Measurements from ENCODE around the gene ID3. TPM values are rescaled to one million over a fixed set of nuclear protein-coding genes. Genes with fewer than 3 reads are reported as not detected.

The ID3 gene
- total RNA-seq, 1 donor from 2014 or later = 420 TPM

DNA sequence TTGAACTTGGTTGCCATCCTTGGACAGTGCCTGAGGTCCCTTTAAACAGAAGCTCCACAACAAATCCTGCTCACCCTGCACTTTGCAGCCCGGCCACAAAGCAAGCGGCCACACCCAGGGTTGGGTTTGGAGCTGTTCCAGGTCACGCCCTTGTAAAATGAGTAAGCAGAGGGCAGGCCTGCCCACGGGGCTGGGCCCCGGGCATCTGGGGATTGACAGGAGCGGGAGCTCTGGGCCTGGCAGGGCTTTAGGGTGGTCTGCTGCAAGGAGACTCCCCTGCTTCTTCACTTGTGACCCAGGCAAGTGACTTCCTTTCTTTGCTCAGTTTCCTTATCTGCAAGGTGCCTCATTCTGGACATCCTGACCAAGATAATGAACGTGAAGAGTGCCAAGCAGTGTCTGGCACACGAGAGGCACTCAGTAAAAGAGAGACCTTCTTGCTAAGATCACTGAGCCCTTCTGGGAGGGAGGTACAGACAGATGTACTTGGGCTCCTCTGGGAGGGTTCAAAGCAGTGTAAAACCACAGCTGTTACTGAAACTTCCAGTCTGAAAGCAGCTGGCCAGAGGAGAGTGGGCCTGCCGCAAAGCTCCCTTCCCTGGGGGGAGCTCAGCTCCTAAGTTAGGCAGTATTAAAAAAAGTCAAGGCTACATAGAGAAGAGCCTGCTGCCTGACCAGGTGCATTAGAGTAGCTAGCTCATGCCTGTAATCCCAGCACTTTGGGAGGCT, 30.9 kb downstream of the ID3 start:
- Mint-ChIP-seq H3K4me3 (ENCODE audit: low read depth) (peak overlapping the region; percentile 31), H3K27me3 (peaks cover 11% of the 10 kb centered on the region), H3K4me1 (ENCODE audit: low read depth) (peaks cover 10% of the 10 kb centered on the region), H3K27ac (no peak overlapping the region), H3K9me3 (ENCODE audit: low read depth) (no peaks in the 10 kb centered on the region), H3K36me3 (ENCODE audit: insufficient read depth) (no peaks in the 10 kb centered on the region)
- TF ChIP-seq, protein P1, sequence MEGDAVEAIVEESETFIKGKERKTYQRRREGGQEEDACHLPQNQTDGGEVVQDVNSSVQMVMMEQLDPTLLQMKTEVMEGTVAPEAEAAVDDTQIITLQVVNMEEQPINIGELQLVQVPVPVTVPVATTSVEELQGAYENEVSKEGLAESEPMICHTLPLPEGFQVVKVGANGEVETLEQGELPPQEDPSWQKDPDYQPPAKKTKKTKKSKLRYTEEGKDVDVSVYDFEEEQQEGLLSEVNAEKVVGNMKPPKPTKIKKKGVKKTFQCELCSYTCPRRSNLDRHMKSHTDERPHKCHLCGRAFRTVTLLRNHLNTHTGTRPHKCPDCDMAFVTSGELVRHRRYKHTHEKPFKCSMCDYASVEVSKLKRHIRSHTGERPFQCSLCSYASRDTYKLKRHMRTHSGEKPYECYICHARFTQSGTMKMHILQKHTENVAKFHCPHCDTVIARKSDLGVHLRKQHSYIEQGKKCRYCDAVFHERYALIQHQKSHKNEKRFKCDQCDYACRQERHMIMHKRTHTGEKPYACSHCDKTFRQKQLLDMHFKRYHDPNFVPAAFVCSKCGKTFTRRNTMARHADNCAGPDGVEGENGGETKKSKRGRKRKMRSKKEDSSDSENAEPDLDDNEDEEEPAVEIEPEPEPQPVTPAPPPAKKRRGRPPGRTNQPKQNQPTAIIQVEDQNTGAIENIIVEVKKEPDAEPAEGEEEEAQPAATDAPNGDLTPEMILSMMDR (IDR thresholded peaks at IDR 0.05; ENCODE audit: unreplicated experiment) = no peak
- no peak for DNase-seq (ENCODE audit: low spot score, unreplicated experiment)

DNA sequence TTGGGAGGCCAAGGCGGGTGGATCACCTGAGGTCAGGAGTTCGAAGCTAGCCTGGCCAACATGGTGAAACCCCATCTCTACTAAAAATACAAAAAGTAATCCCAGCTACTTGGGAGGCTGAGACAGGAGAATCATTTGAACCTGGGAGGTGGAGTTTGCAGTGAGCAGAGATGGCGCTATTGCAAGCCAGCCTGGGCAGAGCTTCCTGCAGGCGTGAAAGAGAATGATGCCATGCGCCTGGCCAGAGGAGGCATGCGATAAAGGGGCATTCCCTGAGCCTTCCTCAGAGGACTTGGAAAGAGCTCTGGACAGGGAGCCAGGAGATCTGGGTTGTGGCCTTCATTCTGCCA, 31.4 kb downstream of the ID3 start:
- Mint-ChIP-seq H3K4me1 (ENCODE audit: low read depth) (peaks cover 10% of the 10 kb centered on the region), H3K27me3 (peaks cover 8% of the 10 kb centered on the region), H3K27ac (no peak overlapping the region), H3K9me3 (ENCODE audit: low read depth) (no peaks in the 10 kb centered on the region), H3K4me3 (ENCODE audit: low read depth) (no peak overlapping the region), H3K36me3 (ENCODE audit: insufficient read depth) (no peaks in the 10 kb centered on the region)
- no peak for DNase-seq (ENCODE audit: low spot score, unreplicated experiment)
- TF ChIP-seq, protein P1 (IDR thresholded peaks at IDR 0.05; ENCODE audit: unreplicated experiment) = no peak

DNA sequence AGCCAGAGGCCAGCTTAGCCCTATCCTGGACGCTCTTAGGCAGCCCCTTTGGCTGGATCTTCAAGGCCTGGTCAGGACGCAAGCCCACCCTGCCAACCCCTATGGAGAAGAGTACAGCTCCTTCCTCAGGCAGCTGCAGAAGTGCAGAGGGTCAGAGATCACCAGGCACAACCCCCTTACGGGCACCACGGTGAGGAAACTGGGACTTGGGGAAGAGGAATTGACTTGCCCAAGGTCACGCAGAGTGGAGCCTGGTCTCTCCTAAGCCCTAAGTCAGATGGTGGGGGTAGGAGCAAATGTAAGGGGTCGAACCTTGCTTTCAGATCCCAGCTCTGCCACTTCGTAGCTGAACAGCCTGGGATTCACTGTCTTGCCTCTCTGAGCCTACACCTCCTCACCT, 31.9 kb downstream of the ID3 start:
- Mint-ChIP-seq H3K27me3 (peaks cover 7% of the 10 kb centered on the region), H3K4me3 (ENCODE audit: low read depth) (no peak overlapping the region), H3K27ac (no peak overlapping the region), H3K36me3 (ENCODE audit: insufficient read depth) (no peaks in the 10 kb centered on the region), H3K4me1 (ENCODE audit: low read depth) (peaks cover 10% of the 10 kb centered on the region), H3K9me3 (ENCODE audit: low read depth) (no peaks in the 10 kb centered on the region)
- DNase-seq (ENCODE audit: low spot score, unreplicated experiment) = no peak
- TF ChIP-seq, protein P1 (IDR thresholded peaks at IDR 0.05; ENCODE audit: unreplicated experiment) = no peak

DNA sequence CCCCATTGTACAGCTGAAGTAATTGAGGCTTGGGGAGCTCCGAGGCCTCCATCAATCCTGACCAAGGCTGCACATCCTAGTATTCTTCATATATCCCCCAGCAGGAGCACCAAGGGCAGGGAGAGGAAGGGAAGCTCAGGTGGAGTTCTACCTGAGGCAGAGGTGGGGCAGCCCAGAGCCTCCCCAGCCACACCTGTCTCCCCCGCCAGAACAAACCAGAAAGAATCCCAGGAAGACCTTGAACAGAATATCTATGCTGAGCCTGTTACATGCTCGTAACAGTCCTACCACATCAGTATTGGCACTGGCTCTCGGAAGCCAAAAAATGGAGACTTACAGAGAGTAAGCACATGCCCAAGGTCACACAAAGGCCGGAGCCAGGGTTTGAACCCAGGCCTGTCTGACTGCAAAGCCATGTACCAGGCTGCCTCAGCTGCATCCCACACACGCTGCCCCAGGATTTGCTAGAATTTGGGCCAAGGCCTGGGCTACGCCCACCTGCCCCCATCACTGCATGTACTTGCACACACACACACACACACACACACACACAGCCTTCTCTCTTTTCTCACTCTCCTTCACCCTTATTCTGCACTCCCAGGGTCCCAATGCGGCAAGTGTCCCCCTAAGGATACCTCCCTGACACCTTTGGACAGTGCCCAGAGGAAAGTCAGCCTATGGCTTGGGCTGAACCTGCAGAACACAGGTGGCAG, 32.8 kb downstream of the ID3 start:
- no peak for DNase-seq (ENCODE audit: low spot score, unreplicated experiment)
- Mint-ChIP-seq H3K4me1 (ENCODE audit: low read depth) (peaks cover 5% of the 10 kb centered on the region), H3K9me3 (ENCODE audit: low read depth) (no peaks in the 10 kb centered on the region), H3K4me3 (ENCODE audit: low read depth) (no peak overlapping the region), H3K27ac (no peak overlapping the region), H3K27me3 (peaks cover 7% of the 10 kb centered on the region), H3K36me3 (ENCODE audit: insufficient read depth) (no peaks in the 10 kb centered on the region)
- TF ChIP-seq, protein P1 (IDR thresholded peaks at IDR 0.05; ENCODE audit: unreplicated experiment) = no peak

DNA sequence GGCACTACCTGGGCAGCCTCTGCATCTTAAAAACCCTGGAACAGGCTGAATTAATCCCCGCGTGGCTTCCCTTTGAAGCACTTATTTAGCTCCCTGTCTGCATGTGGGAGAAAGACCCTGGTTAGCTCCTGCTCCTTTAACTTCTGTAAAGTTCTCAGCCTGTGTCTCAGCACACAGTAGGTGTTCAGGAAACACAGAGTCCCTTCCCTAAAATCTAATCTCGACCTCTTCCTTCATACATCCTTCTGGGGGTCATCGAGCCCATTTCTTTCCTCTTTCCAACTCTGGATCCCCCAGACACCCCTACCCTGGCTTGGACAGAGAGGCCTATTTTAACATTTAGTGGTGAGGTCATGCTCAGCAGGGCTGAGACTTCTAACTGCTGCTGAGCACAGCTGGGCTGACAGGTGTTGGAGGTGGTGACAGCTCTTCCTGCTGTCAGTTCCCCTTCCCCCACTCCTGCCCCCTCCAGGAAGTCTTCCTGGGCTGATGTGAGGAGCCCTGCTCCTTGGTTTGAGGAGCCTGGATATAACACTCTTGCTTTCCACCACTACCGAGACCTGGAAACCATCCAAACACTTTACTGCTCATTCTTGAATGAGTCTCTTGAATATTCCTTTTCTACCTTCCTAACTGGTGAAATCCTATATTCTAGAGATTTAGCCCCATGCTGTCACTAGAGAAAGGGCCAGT, 33.6 kb downstream of the ID3 start:
- no peak for DNase-seq (ENCODE audit: low spot score, unreplicated experiment)
- H3K27ac Mint-ChIP-seq = no peak overlapping the region
- no peaks in the 10 kb centered on the region for H3K9me3 Mint-ChIP-seq (ENCODE audit: low read depth)
- no peaks in the 10 kb centered on the region for H3K36me3 Mint-ChIP-seq (ENCODE audit: insufficient read depth)
- TF ChIP-seq, protein P1 (IDR thresholded peaks at IDR 0.05; ENCODE audit: unreplicated experiment) = no peak
- peaks cover 3% of the 10 kb centered on the region for H3K4me1 Mint-ChIP-seq (ENCODE audit: low read depth)
- H3K4me3 Mint-ChIP-seq (ENCODE audit: low read depth) = no peak overlapping the region
- peaks cover 7% of the 10 kb centered on the region for H3K27me3 Mint-ChIP-seq
